ENCODE data around the gene EDN2. TPM values are rescaled to one million over a fixed set of nuclear protein-coding genes. Genes with fewer than 3 reads are reported as not detected.

EDN2 gene
- polyA plus RNA-seq, 1 experiment, result 0.06 TPM

GRCh38 chr1:41501581-41501980, 17.1 kb upstream of the EDN2 start:
- H3K36me3 ChIP-seq (ENCODE audit: control insufficient read depth, insufficient read depth, low read length), result no peaks in the 10 kb centered on the region
- no peak for DNase-seq (ENCODE audit: low read depth)
- CTCF ChIA-PET, result interaction anchor here (1.4 kb wide), 1 partner anchor 14 kb away, joined by 6 read pairs; no protein-coding TSS in a partner anchor
- POLR2A ChIA-PET, result no interaction called here
- TF ChIP-seq, protein P1, sequence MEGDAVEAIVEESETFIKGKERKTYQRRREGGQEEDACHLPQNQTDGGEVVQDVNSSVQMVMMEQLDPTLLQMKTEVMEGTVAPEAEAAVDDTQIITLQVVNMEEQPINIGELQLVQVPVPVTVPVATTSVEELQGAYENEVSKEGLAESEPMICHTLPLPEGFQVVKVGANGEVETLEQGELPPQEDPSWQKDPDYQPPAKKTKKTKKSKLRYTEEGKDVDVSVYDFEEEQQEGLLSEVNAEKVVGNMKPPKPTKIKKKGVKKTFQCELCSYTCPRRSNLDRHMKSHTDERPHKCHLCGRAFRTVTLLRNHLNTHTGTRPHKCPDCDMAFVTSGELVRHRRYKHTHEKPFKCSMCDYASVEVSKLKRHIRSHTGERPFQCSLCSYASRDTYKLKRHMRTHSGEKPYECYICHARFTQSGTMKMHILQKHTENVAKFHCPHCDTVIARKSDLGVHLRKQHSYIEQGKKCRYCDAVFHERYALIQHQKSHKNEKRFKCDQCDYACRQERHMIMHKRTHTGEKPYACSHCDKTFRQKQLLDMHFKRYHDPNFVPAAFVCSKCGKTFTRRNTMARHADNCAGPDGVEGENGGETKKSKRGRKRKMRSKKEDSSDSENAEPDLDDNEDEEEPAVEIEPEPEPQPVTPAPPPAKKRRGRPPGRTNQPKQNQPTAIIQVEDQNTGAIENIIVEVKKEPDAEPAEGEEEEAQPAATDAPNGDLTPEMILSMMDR (IDR thresholded peaks at IDR 0.05; ENCODE audit: insufficient read depth, low read depth, low read length), result no peak
- H3K27me3 ChIP-seq (ENCODE audit: control insufficient read depth, insufficient read depth, low read length), result no peaks in the 10 kb centered on the region
- no peak overlapping the region for H3K4me3 ChIP-seq (ENCODE audit: low read depth, low read length)

GRCh38 chr1:41500781-41501518, 16.5 kb upstream of the EDN2 start:
- DNase-seq (ENCODE audit: low read depth), result no peak
- Histone ChIP-seq H3K4me3 (ENCODE audit: low read depth, low read length) (no peak overlapping the region), H3K36me3 (ENCODE audit: control insufficient read depth, insufficient read depth, low read length) (no peaks in the 10 kb centered on the region), H3K27me3 (ENCODE audit: control insufficient read depth, insufficient read depth, low read length) (no peaks in the 10 kb centered on the region)
- CTCF ChIA-PET, result interaction anchor here (1.4 kb wide), 1 partner anchor 15 kb away, joined by 6 read pairs; no protein-coding TSS in a partner anchor
- TF ChIP-seq, protein P1 (IDR thresholded peaks at IDR 0.05; ENCODE audit: insufficient read depth, low read depth, low read length), result no peak
- POLR2A ChIA-PET, result no interaction called here

GRCh38 chr1:41500378-41500777, 15.9 kb upstream of the EDN2 start:
- Histone ChIP-seq H3K27me3 (ENCODE audit: control insufficient read depth, insufficient read depth, low read length) (no peaks in the 10 kb centered on the region), H3K4me3 (ENCODE audit: low read depth, low read length) (no peak overlapping the region), H3K36me3 (ENCODE audit: control insufficient read depth, insufficient read depth, low read length) (no peaks in the 10 kb centered on the region)
- CTCF ChIA-PET, result interaction anchor here (1.4 kb wide), 1 partner anchor 15 kb away, joined by 6 read pairs; no protein-coding TSS in a partner anchor
- DNase-seq (ENCODE audit: low read depth), result no peak
- TF ChIP-seq, protein P1 (IDR thresholded peaks at IDR 0.05; ENCODE audit: insufficient read depth, low read depth, low read length), result no peak
- POLR2A ChIA-PET, result no interaction called here

DNA sequence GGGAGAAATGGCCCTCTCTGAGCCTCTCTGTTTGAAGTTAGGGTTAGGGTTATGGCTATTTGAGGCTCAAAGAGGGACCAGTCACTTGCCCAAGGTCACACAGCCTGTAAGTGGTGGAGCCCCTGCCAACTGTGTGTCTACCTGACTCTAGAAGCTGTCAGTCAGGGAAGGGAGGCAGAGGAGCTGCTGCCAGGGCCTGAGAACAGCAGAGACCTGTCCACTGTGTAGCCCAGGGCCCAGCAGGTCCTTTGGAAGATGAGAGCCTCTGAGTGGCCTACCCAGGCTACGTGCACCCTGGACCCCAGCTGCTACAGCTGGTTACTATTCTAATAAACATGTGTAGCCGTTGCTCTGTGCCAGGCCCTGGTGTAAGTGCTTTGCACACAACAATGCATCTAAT, 15.1 kb upstream of the EDN2 start:
- Histone ChIP-seq H3K27me3 (ENCODE audit: control insufficient read depth, insufficient read depth, low read length) (no peaks in the 10 kb centered on the region), H3K4me3 (ENCODE audit: low read depth, low read length) (no peak overlapping the region), H3K36me3 (ENCODE audit: control insufficient read depth, insufficient read depth, low read length) (no peaks in the 10 kb centered on the region)
- TF ChIP-seq, protein P1 (IDR thresholded peaks at IDR 0.05; ENCODE audit: insufficient read depth, low read depth, low read length), result no peak
- ChIA-PET POLR2A (no interaction called here), CTCF (interaction anchor here (0.6 to 2.8 kb wide), 4 partner anchors 14 to 35 kb away, joined by 3 to 13 read pairs (median 4); no protein-coding TSS in a partner anchor)
- no peak for DNase-seq (ENCODE audit: low read depth)

DNA sequence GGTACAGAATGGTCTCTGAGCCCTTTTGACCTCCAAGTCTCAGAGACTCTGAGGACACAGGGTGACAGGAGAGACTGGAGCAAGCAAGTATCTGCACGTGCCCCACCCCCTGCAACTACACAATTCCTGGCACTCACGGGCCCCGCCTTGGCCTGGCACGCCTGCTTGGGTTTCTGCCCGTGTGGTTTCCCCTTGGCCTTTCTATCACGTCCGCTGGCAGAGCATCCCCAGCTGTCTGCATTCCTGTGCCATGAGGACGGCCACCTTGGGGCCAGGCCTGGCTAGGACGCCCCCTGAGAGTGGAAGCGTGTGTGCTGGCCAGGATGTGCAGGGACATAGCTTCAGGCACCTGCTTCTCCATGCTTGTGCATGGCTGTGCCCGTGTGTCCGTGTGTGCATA, 14.3 kb upstream of the EDN2 start:
- CTCF ChIA-PET, result interaction anchor here (1.2 to 2.8 kb wide), 3 partner anchors 15 to 34 kb away, joined by 3 to 13 read pairs (median 5); no protein-coding TSS in a partner anchor
- H3K4me3 ChIP-seq (ENCODE audit: low read depth, low read length), result no peak overlapping the region
- POLR2A ChIA-PET, result no interaction called here
- no peaks in the 10 kb centered on the region for H3K36me3 ChIP-seq (ENCODE audit: control insufficient read depth, insufficient read depth, low read length)
- H3K27me3 ChIP-seq (ENCODE audit: control insufficient read depth, insufficient read depth, low read length), result no peaks in the 10 kb centered on the region
- DNase-seq (ENCODE audit: low read depth), result no peak
- TF ChIP-seq, protein P1 (IDR thresholded peaks at IDR 0.05; ENCODE audit: insufficient read depth, low read depth, low read length), result no peak
